ENCODE measurements around the gene PLAAT1.
A peak's percentile ranks its signal among the peaks of the same experiment; 100 is the strongest.

The PLAAT1 gene

GRCh38 chr3:193240850-193241706 lies at the start of gene PLAAT1:
PLAAT1 (plus strand) TSS chr3:193241222; CDS start chr3:193255651, 14,429 bp downstream.
- DNase-seq = peak; percentile 88
- no peaks in the 10 kb centered on the region for H4K20me1 ChIP-seq (ENCODE audit: insufficient read depth, low read length)
- no peaks in the 10 kb centered on the region for H3K36me3 ChIP-seq (replicated peaks; ENCODE audit: insufficient read depth, low read length)
- no peaks in the 10 kb centered on the region for H3K9me3 ChIP-seq (replicated peaks; ENCODE audit: insufficient read depth, low read length)
- no peaks in the 10 kb centered on the region for H3F3A ChIP-seq (ENCODE audit: insufficient read depth, low read length)
- no peaks in the 10 kb centered on the region for H3K4me1 ChIP-seq (ENCODE audit: low read length)
- H3K9me2 ChIP-seq (replicated peaks; ENCODE audit: insufficient read depth, low read length) = no peaks in the 10 kb centered on the region
- H3K79me2 ChIP-seq (ENCODE audit: low read length) = no peaks in the 10 kb centered on the region
- peak within 1 kb of the TSS; percentile 65 for H3K4me3 ChIP-seq (ENCODE audit: low read length)
- H3K4me2 ChIP-seq (ENCODE audit: low read depth, low read length) = peak within 1 kb of the TSS; percentile 75; the same call in 1 of the 2 replicates
- H2AFZ ChIP-seq (ENCODE audit: low read length) = peak within 1 kb of the TSS; percentile 74
- TF ChIP-seq CTCF (IDR thresholded peaks at IDR 0.05; ENCODE audit: low read length) (no peak), EZH2phosphoT487 (IDR thresholded peaks at IDR 0.05; ENCODE audit: low read length) (no peak), EZH2 (optimal IDR thresholded peaks at IDR 0.05; ENCODE audit: low read depth, low read length) (no peak)
- no peak within 1 kb of the TSS for H3K27ac ChIP-seq (ENCODE audit: low read length)
- peak within 1 kb of the TSS; percentile 18; the same call in 1 of the 2 replicates for H3K9ac ChIP-seq (ENCODE audit: low read length)
- no peaks in the 10 kb centered on the region for H3K27me3 ChIP-seq (replicated peaks; ENCODE audit: insufficient read depth, low read length)

GRCh38 chr3:193194371-193194770 lies 46.7 kb upstream of the PLAAT1 start:
- DNase-seq = peak; percentile 4
- Histone ChIP-seq H2AFZ (ENCODE audit: low read length) (no peak overlapping the region), H3K27me3 (replicated peaks; ENCODE audit: insufficient read depth, low read length) (no peaks in the 10 kb centered on the region), H3K4me1 (ENCODE audit: low read length) (no peaks in the 10 kb centered on the region), H4K20me1 (ENCODE audit: insufficient read depth, low read length) (no peaks in the 10 kb centered on the region), H3K9me3 (replicated peaks; ENCODE audit: insufficient read depth, low read length) (no peaks in the 10 kb centered on the region), H3K27ac (ENCODE audit: low read length) (no peak overlapping the region), H3K9ac (ENCODE audit: low read length) (no peak overlapping the region), H3K36me3 (replicated peaks; ENCODE audit: insufficient read depth, low read length) (no peaks in the 10 kb centered on the region), H3F3A (ENCODE audit: insufficient read depth, low read length) (no peaks in the 10 kb centered on the region), H3K79me2 (ENCODE audit: low read length) (no peaks in the 10 kb centered on the region), H3K4me2 (ENCODE audit: low read depth, low read length) (no peak overlapping the region), H3K9me2 (replicated peaks; ENCODE audit: insufficient read depth, low read length) (no peaks in the 10 kb centered on the region), H3K4me3 (ENCODE audit: low read length) (no peak overlapping the region)
- TF ChIP-seq CTCF (IDR thresholded peaks at IDR 0.05; ENCODE audit: low read length) = no peak
- TF ChIP-seq EZH2 (optimal IDR thresholded peaks at IDR 0.05; ENCODE audit: low read depth, low read length) = no peak
- TF ChIP-seq EZH2phosphoT487 (IDR thresholded peaks at IDR 0.05; ENCODE audit: low read length) = no peak

- no peaks in the 10 kb centered on the region for H3K9me2 ChIP-seq (replicated peaks; ENCODE audit: insufficient read depth, low read length)
- H2AFZ ChIP-seq (ENCODE audit: low read length) = no peak overlapping the region
- H3K9me3 ChIP-seq (replicated peaks; ENCODE audit: insufficient read depth, low read length) = no peaks in the 10 kb centered on the region
- H3K9ac ChIP-seq (ENCODE audit: low read length) = no peak overlapping the region
- H3K27ac ChIP-seq (ENCODE audit: low read length) = no peak overlapping the region
- no peaks in the 10 kb centered on the region for H3K4me1 ChIP-seq (ENCODE audit: low read length)
- no peak overlapping the region for H3K4me2 ChIP-seq (ENCODE audit: low read depth, low read length)
- no peak for DNase-seq
- H3K4me3 ChIP-seq (ENCODE audit: low read length) = no peak overlapping the region
- H3K36me3 ChIP-seq (replicated peaks; ENCODE audit: insufficient read depth, low read length) = no peaks in the 10 kb centered on the region
- TF ChIP-seq EZH2phosphoT487 (IDR thresholded peaks at IDR 0.05; ENCODE audit: low read length) = no peak
- no peak for TF ChIP-seq EZH2 (optimal IDR thresholded peaks at IDR 0.05; ENCODE audit: low read depth, low read length)
- no peak for TF ChIP-seq CTCF (IDR thresholded peaks at IDR 0.05; ENCODE audit: low read length)
- no peaks in the 10 kb centered on the region for H3F3A ChIP-seq (ENCODE audit: insufficient read depth, low read length)
- H3K27me3 ChIP-seq (replicated peaks; ENCODE audit: insufficient read depth, low read length) = no peaks in the 10 kb centered on the region
- H3K79me2 ChIP-seq (ENCODE audit: low read length) = no peaks in the 10 kb centered on the region
- no peaks in the 10 kb centered on the region for H4K20me1 ChIP-seq (ENCODE audit: insufficient read depth, low read length)
Observed at GRCh38 chr3:193196746-193197145, 44.3 kb upstream of the PLAAT1 start.

Measured in MM.1S (cell line).